HepG2 (cell line): ENCODE data around the gene MC1R. TPM values are rescaled to one million over a fixed set of nuclear protein-coding genes. Genes with fewer than 3 reads are reported as not detected.
A peak's percentile ranks its signal among the peaks of the same experiment; 100 is the strongest.

Experiments used
- CTCF ChIP-seq: sonication (generic); formaldehyde crosslinking; IDR thresholded peaks from 2 replicates; pipeline ENCODE4 v1.5.0; 2020; ENCODE audit warnings: mild to moderate bottlenecking, missing genetic modification reagents, moderate library complexity
- ERF ChIP-seq: IDR thresholded peaks from 2 replicates; pipeline ENCODE4 v1.6.1; 2018; ENCODE audit warnings: missing biosample characterization, missing genetic modification reagents
- HOXA5 ChIP-seq: sonication (generic); formaldehyde crosslinking; IDR thresholded peaks from 2 replicates; pipeline ENCODE4 v1.4.0; 2020; ENCODE audit warnings: missing genetic modification reagents
- MED1 ChIP-seq: sonication (generic); formaldehyde crosslinking; IDR thresholded peaks from 2 replicates; pipeline ENCODE4 v1.4.0; 2020; ENCODE audit warnings: missing genetic modification reagents
- MIER3 ChIP-seq: IDR thresholded peaks from 2 replicates; pipeline ENCODE4 v1.6.1; 2016; ENCODE audit warnings: missing compliant biosample characterization, borderline replicate concordance
- MNT ChIP-seq: fragments of 450-650 bp; IDR thresholded peaks from 2 replicates; pipeline ENCODE4 v1.6.1; 2016
- NR0B2 ChIP-seq: sonication (generic); formaldehyde crosslinking; IDR thresholded peaks from 2 replicates; pipeline ENCODE4 v1.4.0; 2020; ENCODE audit warnings: mild to moderate bottlenecking, missing genetic modification reagents
- RBM22 ChIP-seq: fragments of 200-400 bp; formaldehyde crosslinking; optimal IDR thresholded peaks from 2 replicates; pipeline ENCODE3; 2017; ENCODE audit warnings: mild to moderate bottlenecking, low read length, moderate library complexity
- RNF2 ChIP-seq: fragments of 450-650 bp; conservative IDR thresholded peaks from 2 replicates; pipeline ENCODE4 v1.6.1; 2016; ENCODE audit warnings: low read depth
- RXRB ChIP-seq: IDR thresholded peaks from 2 replicates; pipeline ENCODE4 v1.6.1; 2016; ENCODE audit warnings: borderline replicate concordance, missing genetic modification reagents, missing compliant biosample characterization
- TEAD3 ChIP-seq: optimal IDR thresholded peaks from 2 replicates; pipeline ENCODE3; 2016; ENCODE audit warnings: borderline replicate concordance
- TFE3 ChIP-seq: IDR thresholded peaks from 2 replicates; pipeline ENCODE4 v1.6.1; 2016
- YEATS2 ChIP-seq: sonication (generic); formaldehyde crosslinking; IDR thresholded peaks from 2 replicates; pipeline ENCODE4 v1.4.0; 2020; ENCODE audit warnings: missing genetic modification reagents, borderline replicate concordance
- YY1 ChIP-seq: IDR thresholded peaks from 2 replicates; pipeline ENCODE4 v1.6.1; 2011; ENCODE audit warnings: low read length, low read depth, moderate library complexity, mild to moderate bottlenecking; ENCODE audit not compliant: insufficient read depth, insufficient replicate concordance
- ZBTB33 ChIP-seq: sonication (generic); formaldehyde crosslinking; IDR thresholded peaks from 2 replicates; pipeline ENCODE4 v1.4.0; 2020; ENCODE audit warnings: missing genetic modification reagents
- ZFY ChIP-seq: sonication (generic); formaldehyde crosslinking; IDR thresholded peaks from 2 replicates; pipeline ENCODE4 v1.4.0; 2020; ENCODE audit warnings: missing genetic modification reagents
- ZNF501 ChIP-seq: sonication (generic); formaldehyde crosslinking; IDR thresholded peaks from 2 replicates; pipeline ENCODE4 v1.5.1; 2020; ENCODE audit warnings: mild to moderate bottlenecking, moderate library complexity, missing genetic modification reagents
- ZNF639 ChIP-seq: conservative IDR thresholded peaks from 2 replicates; pipeline ENCODE4 v1.6.1; 2018; ENCODE audit warnings: missing genetic modification reagents
- ZNF878 ChIP-seq: sonication (generic); formaldehyde crosslinking; IDR thresholded peaks from 2 replicates; pipeline ENCODE4 v1.8.1; 2023; ENCODE audit warnings: mild to moderate bottlenecking, missing genetic modification reagents, moderate library complexity
- ZSCAN21 ChIP-seq: sonication (generic); formaldehyde crosslinking; IDR thresholded peaks from 2 replicates; pipeline ENCODE4 v1.8.0; 2022; ENCODE audit warnings: mild to moderate bottlenecking, missing genetic modification reagents, moderate library complexity, borderline replicate concordance
- polyA plus RNA-seq, 8 experiments: library from polyadenylated mRNA; depleted of rRNA in 3 of 8; stranded (reverse) in 7 of 8; unstranded in 1 of 8; fragments of >200 nt; fragmentation: Illumina TruSeq in 4 of 8; extraction: Trizol in 4 of 8; gene quantifications; 2 replicates each; pipeline versions ENCODE4 v1.2.1 to v1.2.3, GENCODE V29; 2011 to 2016; ENCODE audit warnings: low read depth in 4 of 8, missing spikeins in 1 of 8, mixed read lengths in 1 of 8; ENCODE audit not compliant: insufficient read depth in 1 of 8
- total RNA-seq, 5 experiments: library from RNA; depleted of rRNA; stranded (reverse); fragments of >200 nt; fragmentation: Illumina TruSeq; extraction: Trizol; gene quantifications; 2 replicates each; pipeline ENCODE4 v1.2.3, GENCODE V29; 2016; ENCODE audit warnings: low read depth in 1 of 5

Gene MC1R
- total and polyA plus RNA-seq, 2 of the 13 experiments (the other 11 are each of a cell fraction or from before 2014, with no cell fraction given), result 9.1 to 14.8 TPM

- TF ChIP-seq YY1 (peak; percentile 13), MED1 (peak; percentile 48; the same call in 1 of the 2 replicates), ZFY (CRISPR knock-in tag) (peak; percentile 42; the same call in 1 of the 2 replicates), MIER3 (CRISPR knock-in tag) (no peak), CTCF (CRISPR knock-in tag) (peak; percentile 95), ZBTB33 (CRISPR knock-in tag) (peak; percentile 72), RBM22 (peak; percentile 92), TFE3 (CRISPR knock-in tag) (no peak), MNT (no peak), ERF (CRISPR knock-in tag) (peak; percentile 54; the same call in 1 of the 2 replicates), ZNF639 (CRISPR knock-in tag) (no peak), ZNF501 (CRISPR knock-in tag) (peak; percentile 69; the same call in 1 of the 2 replicates), NR0B2 (peak; percentile 31; the same call in 1 of the 2 replicates), TEAD3 (CRISPR knock-in tag) (peak; percentile 60), HOXA5 (CRISPR knock-in tag) (0 out of 2 replicates have a peak, but pooled peaks have one; percentile 58), ZSCAN21 (CRISPR knock-in tag) (peak; percentile 83; the same call in 1 of the 2 replicates), YEATS2 (CRISPR knock-in tag) (peak; percentile 20; the same call in 1 of the 2 replicates), RNF2 (no peak), ZNF878 (CRISPR knock-in tag) (no peak), RXRB (0 out of 2 replicates have a peak, but pooled peaks have one; percentile 18)
Measured at GRCh38 chr16:89909777-89910716, 8.6 kb upstream of the MC1R start (continued).
